SIG-M5 treated with dmso at 0.1 percent for 504 hours (cell line): ENCODE data around the gene PAPPA2.
"Not testable (repeated sequence)": the region's sequence is repeated elsewhere in the genome, so short reads cannot be mapped to it uniquely, and the experiment has no call there.

Experiments
- DNase-seq: peaks from one replicate; lab custom pipeline; 2025; ENCODE audit not compliant: unreplicated experiment; lab: John Stamatoyannopoulos, UW

PAPPA2 gene

GRCh38 chr1:176602388-176603004 is 139.5 kb downstream of the PAPPA2 start:
- no peak for DNase-seq

DNA sequence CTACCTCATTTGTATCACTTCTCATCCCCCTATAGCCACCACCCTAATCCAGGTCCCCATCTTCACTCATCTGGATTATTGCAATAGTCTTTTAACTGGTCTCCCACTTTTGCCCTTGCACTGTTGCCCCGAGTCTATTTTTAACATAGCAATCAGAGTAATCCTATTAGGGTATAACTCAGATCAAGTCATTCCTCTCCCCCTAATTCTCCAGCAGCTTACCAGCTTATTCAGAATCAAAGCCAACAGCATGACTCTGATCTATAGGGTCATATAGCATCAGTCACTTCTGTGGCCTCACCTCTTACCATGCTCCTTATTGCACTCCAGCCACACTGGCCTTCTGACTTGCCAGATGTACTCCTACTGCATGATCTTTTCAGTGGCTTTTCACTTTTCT is 140.7 kb downstream of the PAPPA2 start:
- DNase-seq = no peak

- DNase-seq = no peak
Observed at GRCh38 chr1:176604461-176604860, 141.5 kb downstream of the PAPPA2 start.

GRCh38 chr1:176605176-176605575 is 142.2 kb downstream of the PAPPA2 start:
- no peak for DNase-seq

DNA sequence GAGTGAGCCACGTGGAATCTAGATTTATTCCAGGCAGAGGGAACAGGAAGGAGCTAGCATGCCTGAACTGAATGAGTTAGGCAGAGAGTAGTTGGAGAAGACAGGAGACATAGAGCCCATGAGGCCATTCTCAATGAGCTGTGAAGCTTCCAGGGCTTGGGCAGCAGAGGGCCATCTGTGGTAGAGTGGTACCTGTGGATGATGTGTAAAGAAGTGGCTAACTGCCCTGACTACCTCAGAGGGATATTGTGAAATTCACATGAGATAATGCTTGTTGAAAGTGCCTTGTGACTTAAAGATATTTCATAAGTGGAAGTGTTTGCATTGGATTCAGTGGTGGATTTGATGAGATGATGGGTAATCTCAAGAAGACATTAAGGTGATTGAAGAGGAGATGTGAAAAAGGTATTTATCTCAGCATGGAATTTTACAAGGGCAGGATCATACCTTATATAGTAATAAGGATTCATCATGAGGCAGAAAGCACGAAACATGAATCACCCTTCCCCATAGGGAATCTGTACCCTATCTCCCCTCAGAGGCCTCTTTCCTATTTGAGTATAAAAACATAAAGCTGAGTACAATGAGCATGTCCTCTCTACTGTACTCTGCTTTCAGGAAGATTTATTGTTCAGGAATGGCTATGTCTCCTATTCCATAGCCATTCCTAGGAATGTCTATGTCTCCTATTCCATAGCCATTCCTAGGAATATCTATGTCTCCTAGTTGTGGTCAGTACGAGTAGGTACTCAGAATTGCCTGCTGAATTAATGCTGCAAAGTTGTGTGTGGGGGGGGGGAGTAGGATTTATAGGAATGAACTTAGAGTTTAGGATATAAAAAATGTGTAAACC is 146.8 kb downstream of the PAPPA2 start:
- DNase-seq = no peak

DNA sequence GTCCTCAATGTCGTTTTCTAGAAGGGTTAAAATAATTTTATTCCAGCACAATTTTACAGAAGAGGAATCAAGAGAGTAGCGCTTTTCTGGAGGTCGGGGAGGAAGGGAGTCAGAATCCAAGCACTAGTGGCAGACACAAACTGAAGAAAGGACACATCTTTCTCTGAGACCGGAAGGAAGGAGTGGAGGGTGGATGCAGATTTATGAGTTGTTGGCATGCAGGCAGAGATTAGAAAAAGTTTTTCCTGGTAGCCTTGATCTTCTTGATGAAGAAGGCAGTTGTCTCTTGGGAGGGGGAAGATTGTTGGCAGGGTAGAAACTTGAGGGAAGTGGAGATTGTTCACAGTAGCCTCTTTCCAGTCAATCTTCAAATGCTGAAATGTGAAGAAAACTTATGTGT is 149.8 kb downstream of the PAPPA2 start:
- DNase-seq = no peak

DNA sequence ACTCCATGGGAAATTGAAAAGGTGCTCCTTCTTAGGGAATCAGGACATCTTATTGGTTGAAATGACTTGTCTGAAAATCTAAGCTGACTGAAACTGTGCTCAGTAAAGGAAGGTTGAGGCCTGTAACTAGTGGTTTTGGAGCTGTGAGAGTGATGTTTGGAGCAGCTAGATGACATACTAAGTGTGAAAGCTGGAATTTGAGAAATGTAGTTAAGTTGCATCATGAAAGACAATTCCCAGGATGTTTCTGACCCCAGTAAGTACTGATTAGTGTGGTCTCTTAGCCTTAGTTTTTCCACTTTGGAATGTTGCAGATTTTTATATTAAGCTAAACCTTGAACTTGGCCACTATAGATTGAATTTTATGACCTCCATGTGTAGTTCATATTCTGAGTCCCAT is 154.9 kb downstream of the PAPPA2 start:
- no peak for DNase-seq

DNA sequence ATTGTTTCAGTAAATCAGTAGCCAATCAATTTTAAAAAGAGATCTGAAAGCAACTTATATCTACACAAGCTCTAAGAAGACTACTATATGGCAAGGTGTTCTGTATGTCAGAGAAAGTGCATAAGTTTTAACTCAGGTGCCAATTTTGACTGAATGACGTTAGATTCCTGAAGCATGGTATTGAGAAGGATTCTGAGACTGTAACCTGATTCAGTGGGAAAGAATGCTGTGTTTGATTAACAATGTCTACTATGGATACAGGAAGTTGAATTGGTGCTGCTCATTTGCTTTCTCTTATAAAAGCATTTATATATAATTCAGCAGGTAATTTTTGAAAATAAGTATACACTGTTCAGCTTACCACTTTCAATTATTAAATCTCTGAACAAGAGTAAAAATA is 156.3 kb downstream of the PAPPA2 start:
- no peak for DNase-seq

DNA sequence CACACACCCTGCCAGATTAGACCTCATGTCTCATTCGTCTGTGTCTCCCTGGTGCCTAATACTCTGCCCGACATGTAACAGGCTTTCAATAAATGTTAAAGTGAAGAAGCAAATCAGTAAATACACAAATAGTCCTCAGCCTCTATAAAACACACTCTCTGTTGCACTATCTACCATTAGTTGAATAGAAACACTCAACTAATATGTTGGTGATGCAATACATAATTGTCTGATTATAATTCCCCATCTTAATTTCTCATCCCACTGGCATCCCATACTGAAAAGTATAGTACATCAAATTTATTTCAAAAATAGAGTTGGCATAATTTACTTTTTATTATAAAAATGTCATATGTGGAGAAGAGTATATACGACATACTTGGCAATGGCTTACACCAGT is 162.4 kb downstream of the PAPPA2 start:
- DNase-seq = no peak

DNA sequence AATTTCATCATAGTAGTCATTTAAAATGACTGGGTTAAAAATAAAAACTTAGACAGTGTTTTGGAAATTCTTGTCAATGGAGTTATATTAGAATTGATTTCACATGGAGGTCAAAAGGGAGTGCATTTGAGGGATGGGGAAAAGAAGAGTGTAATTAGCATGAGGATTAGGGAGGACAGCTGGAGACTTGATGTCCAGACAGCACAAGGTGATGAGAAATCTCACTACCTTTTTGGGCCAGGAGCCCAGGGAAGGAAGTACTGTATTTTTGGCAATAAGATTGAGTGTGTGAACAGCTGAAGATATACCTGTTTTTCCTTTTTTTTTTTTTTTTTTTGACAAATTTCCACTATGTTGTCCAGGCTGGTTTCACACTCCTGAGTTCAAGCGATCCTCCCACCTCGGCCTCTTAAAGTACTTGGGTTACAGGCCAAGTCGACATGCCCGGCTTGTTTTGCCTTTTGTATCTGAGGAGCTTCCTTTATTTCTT is 163.6 kb downstream of the PAPPA2 start:
- DNase-seq = no peak

DNA sequence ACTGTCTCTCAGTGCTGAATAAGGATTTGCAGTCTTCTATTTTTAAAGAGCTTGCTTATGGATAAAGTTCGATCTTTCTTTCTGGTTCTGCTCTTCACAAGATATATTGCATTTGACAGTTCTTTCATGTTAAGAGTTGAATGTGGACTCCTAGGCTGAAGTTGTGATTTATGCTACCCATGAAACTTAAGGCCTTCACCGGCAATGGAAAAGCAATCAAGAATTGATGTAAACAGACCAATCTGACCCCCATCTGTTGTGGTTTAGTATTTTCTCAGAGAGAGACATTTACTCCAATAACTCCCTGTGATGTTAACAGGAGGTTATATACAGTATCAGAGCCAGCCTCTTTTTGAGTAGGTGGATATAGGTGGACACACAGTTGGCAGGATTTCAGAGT is 165.8 kb downstream of the PAPPA2 start:
- no peak for DNase-seq

GRCh38 chr1:176634733-176635132 is 171.8 kb downstream of the PAPPA2 start:
- DNase-seq = not testable (repeated sequence)

DNA sequence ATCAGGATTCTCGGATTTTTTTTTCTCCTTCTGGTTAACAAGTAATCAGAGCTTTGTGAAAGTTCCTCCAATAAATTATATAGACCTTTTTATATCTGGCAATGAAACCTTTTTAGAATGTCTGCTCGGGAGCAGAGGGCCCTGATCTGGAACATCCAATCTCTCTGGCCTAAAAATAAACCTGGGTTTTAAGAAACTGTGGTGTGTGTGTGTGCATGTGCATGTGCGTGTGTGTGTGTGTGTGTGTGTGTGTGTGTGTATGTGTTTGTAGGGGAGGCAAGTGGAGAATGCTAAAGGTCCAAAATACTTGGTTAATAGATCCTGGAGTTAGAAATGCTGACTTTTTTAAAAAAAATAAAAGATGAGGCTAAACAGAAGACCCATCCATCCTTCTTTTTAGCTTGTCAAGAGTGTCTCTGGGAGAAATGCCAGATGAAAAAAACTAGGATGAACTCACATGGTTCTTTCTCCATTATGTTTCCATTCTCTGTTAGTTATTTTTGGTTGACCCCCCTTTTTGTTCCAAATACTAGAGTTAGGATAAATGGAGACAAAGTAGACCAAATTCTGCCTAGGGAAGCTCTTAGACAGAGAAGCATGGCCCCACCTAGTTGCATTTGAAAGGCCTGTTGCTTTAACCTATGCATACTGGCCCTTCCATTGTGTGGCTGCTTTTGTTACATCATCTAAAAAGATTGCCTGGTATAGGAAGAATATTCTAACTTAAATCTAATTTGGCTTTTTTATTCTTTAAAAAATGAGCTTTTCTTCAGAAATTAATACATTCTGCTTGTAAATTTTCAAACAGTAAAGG is 175.9 kb downstream of the PAPPA2 start:
- no peak for DNase-seq

DNA sequence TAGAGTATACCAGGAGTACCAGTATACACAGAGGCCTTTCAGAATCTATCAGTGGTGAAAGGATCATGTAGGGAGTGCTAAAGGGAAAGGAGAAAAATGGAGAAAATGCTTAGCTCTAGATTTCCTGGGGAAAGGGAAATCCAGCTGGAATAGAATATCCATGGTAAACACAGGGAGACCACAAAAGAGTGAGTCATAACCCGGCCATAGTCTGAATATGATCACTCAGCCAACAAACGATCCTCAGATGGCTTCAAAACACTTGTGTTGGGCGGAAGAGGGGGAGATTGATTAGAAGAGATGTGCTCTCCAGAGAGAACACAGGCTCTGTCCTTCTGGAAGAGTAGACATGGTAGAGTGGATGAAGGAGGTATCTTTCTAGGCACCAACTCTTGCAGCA is 180.6 kb downstream of the PAPPA2 start:
- no peak for DNase-seq

DNA sequence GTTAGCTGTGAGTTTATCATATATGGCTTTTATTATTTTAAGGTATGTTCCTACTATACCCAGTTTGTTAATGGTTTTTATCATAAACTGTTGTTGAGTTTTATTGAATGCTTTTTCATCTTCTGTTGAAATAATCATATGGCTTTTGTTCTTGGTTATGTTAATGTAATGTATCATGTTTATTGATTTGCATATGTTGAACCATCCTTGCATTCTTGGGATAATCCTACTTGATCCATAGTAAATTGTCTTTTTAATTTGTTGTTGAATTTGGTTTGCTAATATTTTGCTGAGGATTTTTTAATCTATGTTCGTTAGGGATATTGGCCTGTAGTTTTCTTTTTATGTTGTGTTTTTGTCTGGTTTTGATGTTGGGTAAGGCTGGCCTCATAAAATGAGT is 185.6 kb downstream of the PAPPA2 start:
- DNase-seq = no peak

DNA sequence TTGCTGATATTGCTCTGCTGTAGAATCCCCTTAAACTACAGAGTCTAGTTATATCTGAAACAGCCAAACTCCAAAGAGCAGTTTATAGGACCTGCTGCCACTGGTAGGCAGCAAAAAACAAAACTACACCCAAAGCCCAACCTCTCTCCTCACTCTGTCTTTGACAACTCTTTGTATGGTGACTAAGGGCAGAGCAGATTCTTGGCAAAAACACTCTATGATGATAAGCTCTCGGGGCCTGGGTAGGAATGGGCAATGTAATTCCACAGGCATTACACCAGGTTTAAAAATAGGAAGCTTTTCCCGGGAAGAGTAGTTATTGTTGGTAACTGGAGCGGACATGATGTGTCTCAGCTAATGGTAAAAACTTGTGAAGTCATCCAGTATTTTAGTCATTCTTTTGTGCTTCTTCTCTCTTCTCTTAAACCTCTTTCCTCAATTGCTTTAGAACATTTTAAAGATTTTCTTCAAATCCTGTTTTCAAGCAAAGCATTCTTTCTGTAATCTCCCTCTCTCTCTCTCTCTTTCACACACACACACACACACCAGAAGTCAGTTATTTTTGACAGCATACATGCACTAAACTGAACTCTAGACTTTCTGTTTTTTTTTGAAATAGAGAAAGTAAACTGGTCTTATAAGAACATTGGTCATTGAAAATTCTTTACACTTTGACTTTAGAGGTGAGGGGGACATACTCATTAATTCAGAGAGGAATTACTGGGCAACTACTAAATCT is 193.5 kb downstream of the PAPPA2 start:
- no peak for DNase-seq

DNA sequence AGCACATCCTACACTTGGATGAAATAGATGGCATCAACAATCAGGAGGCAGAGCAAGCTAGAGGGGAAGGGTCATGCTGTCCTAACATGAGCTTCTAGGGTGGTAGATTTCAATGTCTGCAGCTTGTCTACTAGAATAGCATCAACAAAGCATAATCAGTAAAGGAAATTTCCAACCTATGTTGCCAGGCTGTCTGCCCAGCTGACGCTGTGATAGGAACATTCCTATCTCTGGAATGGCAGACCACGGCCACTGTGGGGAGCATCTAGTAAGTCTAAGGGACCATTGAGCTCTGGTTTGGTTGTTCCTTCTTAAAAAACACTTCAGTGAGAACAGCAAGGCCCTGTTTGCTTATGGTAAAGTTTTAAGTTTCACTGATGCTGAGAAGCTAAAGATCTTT is 206.8 kb downstream of the PAPPA2 start:
- DNase-seq = no peak

DNA sequence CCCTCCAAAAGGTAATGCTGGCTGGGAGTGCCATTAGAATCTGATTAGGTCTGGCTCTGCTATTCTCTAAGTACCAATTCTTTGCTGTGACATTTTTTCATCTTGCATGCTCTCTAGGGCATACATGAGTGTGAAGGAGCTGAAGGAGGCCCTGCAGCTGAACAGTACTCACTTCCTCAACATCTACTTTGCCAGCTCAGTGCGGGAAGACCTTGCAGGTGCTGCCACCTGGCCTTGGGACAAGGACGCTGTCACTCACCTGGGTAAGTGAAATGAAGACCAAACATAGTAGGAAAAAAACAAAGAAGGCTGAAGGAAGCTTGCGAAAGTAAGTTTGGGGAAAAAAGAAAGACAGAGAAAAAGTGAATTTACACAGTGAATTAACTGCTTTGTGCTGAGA is 207.9 kb downstream of the PAPPA2 start:
- no peak for DNase-seq

DNA sequence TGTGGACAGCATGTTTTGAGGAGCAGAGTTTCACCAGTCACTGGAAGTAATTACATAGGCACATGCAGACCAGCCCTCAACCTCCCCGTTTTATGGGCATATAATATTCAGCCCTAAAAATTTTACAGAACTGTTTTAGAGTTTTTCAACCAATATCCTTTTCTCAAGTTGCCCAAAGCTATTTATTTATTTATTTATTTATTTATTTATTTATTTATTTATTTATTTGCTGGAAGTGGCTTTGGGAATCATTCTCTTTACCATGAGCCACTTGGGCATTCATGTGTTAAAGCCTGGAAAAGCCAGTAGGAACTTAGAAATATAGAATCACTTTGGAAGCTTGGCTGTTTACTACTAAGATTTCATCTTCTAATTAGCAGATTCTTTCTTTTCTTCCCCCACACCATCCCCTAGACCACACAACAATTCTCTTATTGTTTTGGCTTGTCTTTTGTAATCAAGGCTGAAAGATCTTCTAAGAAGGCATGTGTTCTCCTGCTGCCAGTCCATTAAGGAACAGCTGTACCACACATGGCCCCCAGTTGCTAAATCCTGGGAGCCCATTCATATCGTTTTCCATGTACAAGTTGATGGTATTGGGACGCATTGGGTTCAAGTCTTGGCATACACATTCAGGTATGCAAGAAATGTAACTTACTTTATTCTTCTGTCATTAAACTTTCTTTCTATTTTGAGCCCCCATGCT is 220.0 kb downstream of the PAPPA2 start:
- DNase-seq = no peak
